Measurements from ENCODE around the gene SLC25A20.

- no peak for TF ChIP-seq CTCF (IDR thresholded peaks at IDR 0.05; ENCODE audit: borderline replicate concordance, extremely low read depth, low read length, poor library complexity, severe bottlenecking)
- no peak for TF ChIP-seq EZH2 (IDR thresholded peaks at IDR 0.05; ENCODE audit: borderline replicate concordance, low read depth, low read length, severe bottlenecking)
Observed at GRCh38 chr3:48938689-48939088, 40.0 kb upstream of the SLC25A20 start.

Data from DND-41 (cell line).